ENCODE data around the gene ZNF470. TPM values are rescaled to one million over a fixed set of nuclear protein-coding genes. Genes with fewer than 3 reads are reported as not detected.

Gene ZNF470
- total and polyA plus RNA-seq, 2 of the 13 experiments (the other 11 are each of a cell fraction or from before 2014, with no cell fraction given), result not detected

- TF ChIP-seq PATZ1 (CRISPR knock-in tag; IDR thresholded peaks at IDR 0.05), result peak; percentile 28; the same call in 1 of the 2 replicates
- no peak for TF ChIP-seq ZNF280B (CRISPR knock-in tag; IDR thresholded peaks at IDR 0.05; ENCODE audit: borderline replicate concordance)
- TF ChIP-seq SPEN (CRISPR knock-in tag; IDR thresholded peaks at IDR 0.05; ENCODE audit: low read depth), result peak; percentile 80; the same call in 1 of the 2 replicates
- TF ChIP-seq PRDM10 (CRISPR knock-in tag; IDR thresholded peaks at IDR 0.05; ENCODE audit: low read depth), result no peak
- TF ChIP-seq ZNF552 (CRISPR knock-in tag; IDR thresholded peaks at IDR 0.05; ENCODE audit: borderline replicate concordance), result no peak
- no peak for TF ChIP-seq BRCA1 (CRISPR knock-in tag; IDR thresholded peaks at IDR 0.05)
- no peak for TF ChIP-seq ZNF646 (CRISPR knock-in tag; IDR thresholded peaks at IDR 0.05)
- TF ChIP-seq IRX3 (CRISPR knock-in tag; IDR thresholded peaks at IDR 0.05; ENCODE audit: borderline replicate concordance, low read depth), result 0 out of 2 replicates have a peak, but pooled peaks have one; percentile 61
- 0 out of 2 replicates have a peak, but pooled peaks have one; percentile 63 for TF ChIP-seq REL (CRISPR knock-in tag; conservative IDR thresholded peaks at IDR 0.05)
- no peak for TF ChIP-seq DMTF1 (CRISPR knock-in tag; IDR thresholded peaks at IDR 0.05)
Measured at GRCh38 chr19:56594783-56595547, 27.7 kb downstream of the ZNF470 start, which contains the start of gene ZNF71 (continued).
